ENCODE measurements around the gene ZBTB4.
A peak's percentile ranks its signal among the peaks of the same experiment; 100 is the strongest.
"Not testable (repeated sequence)": the region's sequence is repeated elsewhere in the genome, so short reads cannot be mapped to it uniquely, and the experiment has no call there.

The ZBTB4 gene

GRCh38 chr17:7486181-7486580, 6.8 kb upstream of the ZBTB4 start:
- peak overlapping the region; percentile 57 for H3K4me3 ChIP-seq (ENCODE audit: control insufficient read depth, low read depth, low read length)
- no peak for DNase-seq (ENCODE audit: low read depth)
- TF ChIP-seq, protein P1, sequence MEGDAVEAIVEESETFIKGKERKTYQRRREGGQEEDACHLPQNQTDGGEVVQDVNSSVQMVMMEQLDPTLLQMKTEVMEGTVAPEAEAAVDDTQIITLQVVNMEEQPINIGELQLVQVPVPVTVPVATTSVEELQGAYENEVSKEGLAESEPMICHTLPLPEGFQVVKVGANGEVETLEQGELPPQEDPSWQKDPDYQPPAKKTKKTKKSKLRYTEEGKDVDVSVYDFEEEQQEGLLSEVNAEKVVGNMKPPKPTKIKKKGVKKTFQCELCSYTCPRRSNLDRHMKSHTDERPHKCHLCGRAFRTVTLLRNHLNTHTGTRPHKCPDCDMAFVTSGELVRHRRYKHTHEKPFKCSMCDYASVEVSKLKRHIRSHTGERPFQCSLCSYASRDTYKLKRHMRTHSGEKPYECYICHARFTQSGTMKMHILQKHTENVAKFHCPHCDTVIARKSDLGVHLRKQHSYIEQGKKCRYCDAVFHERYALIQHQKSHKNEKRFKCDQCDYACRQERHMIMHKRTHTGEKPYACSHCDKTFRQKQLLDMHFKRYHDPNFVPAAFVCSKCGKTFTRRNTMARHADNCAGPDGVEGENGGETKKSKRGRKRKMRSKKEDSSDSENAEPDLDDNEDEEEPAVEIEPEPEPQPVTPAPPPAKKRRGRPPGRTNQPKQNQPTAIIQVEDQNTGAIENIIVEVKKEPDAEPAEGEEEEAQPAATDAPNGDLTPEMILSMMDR (IDR thresholded peaks at IDR 0.05; ENCODE audit: control insufficient read depth, insufficient read depth, low read depth, low read length, missing control alignments): no peak

- peak overlapping the region; percentile 57 for H3K4me3 ChIP-seq (ENCODE audit: control insufficient read depth, low read depth, low read length)
- DNase-seq (ENCODE audit: low read depth): no peak
- TF ChIP-seq, protein P1 (IDR thresholded peaks at IDR 0.05; ENCODE audit: control insufficient read depth, insufficient read depth, low read depth, low read length, missing control alignments): peak; percentile 28
Measured at GRCh38 chr17:7484919-7485377, 5.5 kb upstream of the ZBTB4 start.

- peak within 1 kb of the TSS; percentile 92 for H3K4me3 ChIP-seq (ENCODE audit: control insufficient read depth, low read depth, low read length)
- TF ChIP-seq, protein P1 (IDR thresholded peaks at IDR 0.05; ENCODE audit: control insufficient read depth, insufficient read depth, low read depth, low read length, missing control alignments): no peak
- peak; percentile 95 for DNase-seq (ENCODE audit: low read depth)
Measured at GRCh38 chr17:7484067-7484918, 4.9 kb upstream of the ZBTB4 start, which contains the start of gene POLR2A. POLR2A (plus strand) TSS chr17:7484366.

GRCh38 chr17:7483255-7484066, 4.0 kb upstream of the ZBTB4 start:
- TF ChIP-seq, protein P1 (IDR thresholded peaks at IDR 0.05; ENCODE audit: control insufficient read depth, insufficient read depth, low read depth, low read length, missing control alignments): no peak
- H3K4me3 ChIP-seq (ENCODE audit: control insufficient read depth, low read depth, low read length): peak overlapping the region; percentile 92
- DNase-seq (ENCODE audit: low read depth): peak; percentile 73

DNA sequence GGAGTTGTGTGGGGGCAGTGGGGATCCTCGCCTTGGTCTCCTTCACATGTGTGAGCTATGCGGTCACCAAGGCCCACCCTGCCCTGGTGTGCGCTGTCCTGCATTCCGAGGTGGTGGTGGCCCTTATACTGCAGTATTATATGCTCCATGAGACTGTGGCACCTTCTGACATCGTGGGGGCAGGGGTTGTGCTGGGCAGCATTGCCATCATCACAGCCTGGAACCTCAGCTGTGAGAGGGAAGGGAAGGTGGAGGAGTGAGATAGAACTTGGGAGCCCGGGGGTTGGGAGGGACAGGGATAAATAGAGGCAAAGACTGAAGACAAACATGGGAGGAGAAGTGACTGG, 3.3 kb upstream of the ZBTB4 start:
- peak overlapping the region; percentile 92 for H3K4me3 ChIP-seq (ENCODE audit: control insufficient read depth, low read depth, low read length)

DNA sequence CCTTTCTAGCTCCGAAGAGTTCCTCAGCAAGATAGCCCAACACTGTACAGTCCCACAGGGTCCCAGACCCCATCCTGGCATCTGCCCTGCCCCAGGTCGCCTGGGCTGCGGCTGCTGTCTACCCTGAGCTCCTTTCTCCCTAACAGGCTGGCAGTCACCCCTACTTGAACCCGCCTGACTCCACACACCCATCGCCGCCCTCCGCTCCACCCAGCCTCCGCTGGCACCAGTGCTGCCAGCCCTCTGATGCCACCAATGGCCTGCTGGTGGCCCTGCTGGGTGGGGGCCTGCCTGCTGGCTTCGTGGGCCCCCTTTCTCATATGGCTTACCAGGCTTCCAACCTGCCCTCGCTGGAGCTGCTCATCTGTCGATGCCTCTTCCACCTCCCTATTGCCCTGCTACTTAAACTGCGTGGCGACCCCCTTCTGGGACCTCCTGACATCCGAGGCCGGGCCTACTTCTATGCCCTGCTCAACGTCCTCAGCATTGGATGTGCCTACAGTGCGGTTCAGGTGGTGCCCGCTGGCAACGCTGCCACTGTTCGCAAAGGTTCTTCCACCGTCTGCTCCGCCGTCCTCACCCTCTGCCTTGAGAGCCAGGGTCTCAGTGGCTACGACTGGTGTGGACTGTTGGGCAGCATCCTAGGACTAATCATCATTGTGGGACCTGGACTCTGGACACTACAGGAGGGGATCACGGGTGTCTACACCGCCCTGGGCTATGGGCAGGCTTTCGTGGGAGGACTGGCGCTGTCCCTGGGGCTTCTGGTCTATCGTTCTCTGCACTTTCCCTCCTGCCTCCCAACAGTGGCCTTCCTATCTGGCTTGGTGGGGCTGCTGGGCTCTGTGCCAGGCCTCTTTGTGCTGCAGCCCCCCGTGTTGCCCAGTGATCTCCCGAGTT, 2.7 kb upstream of the ZBTB4 start:
- H3K4me3 ChIP-seq (ENCODE audit: control insufficient read depth, low read depth, low read length); DNase-seq (ENCODE audit: low read depth): not testable (repeated sequence)

More for the DNA sequence above, 3.3 kb upstream of the ZBTB4 start:
- DNase-seq (ENCODE audit: low read depth): not testable (repeated sequence)

- DNase-seq (ENCODE audit: low read depth); H3K4me3 ChIP-seq (ENCODE audit: control insufficient read depth, low read depth, low read length): not testable (repeated sequence)
Measured at GRCh38 chr17:7481275-7481674, 1.8 kb upstream of the ZBTB4 start, which contains the start of gene SLC35G6. SLC35G6 (plus strand) TSS chr17:7481446; CDS start chr17:7481517, 71 bp downstream.

Data from AG09309 (cell line).